Ectodermal cell (in vitro differentiated cells): Measurements from ENCODE around the gene FRMD4B.

Source experiments
- H3K27ac ChIP-seq: 2 replicates; pipeline ENCODE4 v1.7.0; 2013; ENCODE audit warnings: mild to moderate bottlenecking, low read depth, low read length; ENCODE audit not compliant: insufficient read depth, poor library complexity, severe bottlenecking
- H3K27me3 ChIP-seq: 2 replicates; pipeline ENCODE4 v1.7.0; 2013; ENCODE audit warnings: mild to moderate bottlenecking, low read length; ENCODE audit not compliant: insufficient read depth, control insufficient read depth, poor library complexity, severe bottlenecking
- H3K36me3 ChIP-seq: one replicate; pipeline ENCODE4 v1.7.0; 2013; ENCODE audit warnings: low read length; ENCODE audit not compliant: control insufficient read depth, insufficient read depth
- H3K4me1 ChIP-seq: one replicate; pipeline ENCODE4 v1.7.0; 2013; ENCODE audit warnings: low read length; ENCODE audit not compliant: control insufficient read depth, insufficient read depth
- H3K4me3 ChIP-seq: 2 replicates; pipeline ENCODE4 v1.7.0; 2013; ENCODE audit warnings: low read depth, low read length, control low read depth; ENCODE audit not compliant: insufficient read depth
- H3K9me3 ChIP-seq: 2 replicates; pipeline ENCODE4 v1.7.0; 2013; ENCODE audit warnings: mild to moderate bottlenecking, low read length, moderate library complexity; ENCODE audit not compliant: control insufficient read depth
- WGBS, 2 experiments: methylation state at CpG; one replicate each; pipeline ENCODE4 v1.1.7; 2013; ENCODE audit warnings: missing lambda C conversion rate in 2 of 2; 5-methylcytosine and 5-hydroxymethylcytosine counted together

Gene FRMD4B

DNA sequence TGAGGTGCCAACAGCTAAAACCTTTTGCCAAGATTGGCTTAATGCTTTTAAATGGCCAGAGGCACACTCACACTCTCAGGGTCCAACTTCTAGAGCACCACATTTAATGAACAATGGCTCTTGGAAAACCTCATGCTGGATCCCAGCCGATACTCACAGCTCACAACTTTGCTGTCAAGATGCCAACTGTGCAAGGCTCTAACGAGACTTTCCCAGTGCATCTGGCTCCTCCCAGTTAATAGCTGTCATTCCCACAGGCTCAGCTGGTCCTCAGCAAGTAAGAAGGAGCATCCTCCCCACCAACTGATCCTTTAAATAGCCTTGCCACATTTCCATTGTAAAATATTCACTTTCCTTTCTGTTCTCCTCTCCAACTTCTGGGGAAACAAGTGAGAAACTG lies 20.3 kb upstream of the FRMD4B start:
- Histone ChIP-seq H3K4me1 (no peaks in the 10 kb centered on the region), H3K27ac (no peak overlapping the region), H3K9me3 (no peaks in the 10 kb centered on the region), H3K4me3 (no peak overlapping the region), H3K36me3 (no peaks in the 10 kb centered on the region), H3K27me3 (no peaks in the 10 kb centered on the region)
- WGBS, 2 experiments: 77 to 78% methylated on average over 2 of the region's 2 CpGs

DNA sequence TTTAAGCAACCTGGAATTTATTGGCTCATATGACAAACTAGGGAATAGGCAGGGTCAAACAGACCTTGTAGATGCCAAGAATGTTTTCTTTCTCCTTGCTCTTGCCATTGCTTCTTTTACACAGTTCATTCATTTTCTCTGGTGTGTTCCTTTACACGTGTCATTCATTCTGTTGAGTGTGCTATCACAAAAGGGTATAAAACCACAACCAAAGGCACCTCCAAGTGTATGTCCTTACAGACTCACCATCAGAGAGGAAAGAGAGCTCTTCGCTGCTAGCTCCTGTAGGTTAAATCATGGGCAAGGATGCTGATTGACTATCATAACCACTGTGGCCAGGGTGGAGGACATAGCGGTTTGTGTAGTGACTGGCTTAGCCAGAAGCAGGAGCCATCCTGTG lies 19.2 kb upstream of the FRMD4B start:
- Histone ChIP-seq H3K4me1 (no peaks in the 10 kb centered on the region), H3K9me3 (no peaks in the 10 kb centered on the region), H3K4me3 (no peak overlapping the region), H3K27ac (no peak overlapping the region), H3K27me3 (no peaks in the 10 kb centered on the region), H3K36me3 (no peaks in the 10 kb centered on the region)
- 82 to 88% methylated on average over 3 of the region's 3 CpGs for WGBS, 2 experiments

DNA sequence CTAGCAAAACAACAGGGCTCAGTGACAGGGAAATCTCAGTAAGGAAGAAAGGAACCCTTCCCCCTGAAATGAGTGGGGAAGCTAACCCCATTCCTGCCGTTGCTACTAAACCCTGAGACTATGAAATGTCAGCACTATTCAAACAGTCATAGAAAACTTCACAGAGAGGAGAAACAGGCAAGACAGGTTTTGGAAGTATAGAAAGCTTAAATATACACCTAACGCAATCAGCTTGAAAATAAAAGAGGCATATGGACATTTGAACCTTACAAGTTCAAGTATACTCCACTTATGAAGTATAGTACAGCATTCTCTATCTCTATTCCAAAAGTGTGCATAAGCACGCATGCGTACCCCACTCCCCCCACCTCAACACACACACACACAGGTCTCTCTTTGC lies 17.6 kb upstream of the FRMD4B start:
- WGBS, 2 experiments: 88 to 98% methylated on average over 3 to 4 of the region's 4 CpGs
- no peaks in the 10 kb centered on the region for H3K9me3 ChIP-seq

DNA sequence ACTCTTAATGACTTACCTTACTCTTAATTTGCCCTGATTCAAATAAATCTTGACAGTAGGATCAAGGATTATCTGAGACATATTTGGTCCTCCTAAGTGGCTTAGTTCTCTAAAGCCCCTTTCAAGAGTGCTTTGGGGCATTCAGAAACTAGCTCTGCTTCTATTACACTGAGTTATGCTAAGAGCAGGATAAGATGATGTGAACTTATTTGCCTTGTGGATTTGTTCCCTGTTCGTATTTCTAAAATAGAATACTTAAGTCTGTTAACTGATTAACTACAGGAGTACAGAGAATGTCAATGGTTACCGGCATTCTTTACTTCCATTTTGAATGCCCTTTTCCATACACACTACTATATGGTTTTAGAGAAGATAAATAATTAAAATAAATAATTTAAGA lies 14.8 kb upstream of the FRMD4B start:
- 83 to 86% methylated on average over 1 of the region's 2 CpGs for WGBS, 2 experiments
- Histone ChIP-seq H3K27me3 (no peaks in the 10 kb centered on the region), H3K9me3 (no peaks in the 10 kb centered on the region), H3K27ac (no peak overlapping the region), H3K4me3 (no peak overlapping the region), H3K4me1 (no peaks in the 10 kb centered on the region), H3K36me3 (no peaks in the 10 kb centered on the region)

More for the DNA sequence above, 17.6 kb upstream of the FRMD4B start:
- Histone ChIP-seq H3K4me1 (no peaks in the 10 kb centered on the region), H3K27me3 (no peaks in the 10 kb centered on the region), H3K27ac (no peak overlapping the region), H3K4me3 (no peak overlapping the region), H3K36me3 (no peaks in the 10 kb centered on the region)

DNA sequence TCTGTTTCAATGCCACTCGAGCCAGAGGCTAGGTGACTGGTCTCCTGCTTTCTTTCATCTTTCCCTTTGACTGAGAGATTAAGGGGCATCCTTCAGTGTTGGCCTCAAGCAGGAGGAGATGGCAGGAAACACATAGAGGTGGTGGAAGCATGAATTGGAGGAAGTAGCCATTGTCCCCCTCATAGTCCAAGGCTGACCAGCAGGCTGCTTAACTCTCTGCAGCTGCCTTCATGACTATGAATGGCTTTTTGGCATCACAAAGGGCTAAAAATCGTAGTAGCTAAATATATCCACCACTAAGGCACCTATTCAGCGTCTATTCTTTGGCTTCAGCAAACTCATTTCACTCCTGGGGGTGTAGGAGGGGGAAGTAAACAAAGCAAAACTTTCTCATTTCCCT lies 7.0 kb upstream of the FRMD4B start:
- Histone ChIP-seq H3K36me3 (no peaks in the 10 kb centered on the region), H3K4me3 (no peak overlapping the region), H3K9me3 (no peaks in the 10 kb centered on the region), H3K27me3 (no peaks in the 10 kb centered on the region), H3K4me1 (no peaks in the 10 kb centered on the region), H3K27ac (no peak overlapping the region)
- WGBS, 2 experiments: 36 to 48% methylated on average over 2 to 3 of the region's 3 CpGs

DNA sequence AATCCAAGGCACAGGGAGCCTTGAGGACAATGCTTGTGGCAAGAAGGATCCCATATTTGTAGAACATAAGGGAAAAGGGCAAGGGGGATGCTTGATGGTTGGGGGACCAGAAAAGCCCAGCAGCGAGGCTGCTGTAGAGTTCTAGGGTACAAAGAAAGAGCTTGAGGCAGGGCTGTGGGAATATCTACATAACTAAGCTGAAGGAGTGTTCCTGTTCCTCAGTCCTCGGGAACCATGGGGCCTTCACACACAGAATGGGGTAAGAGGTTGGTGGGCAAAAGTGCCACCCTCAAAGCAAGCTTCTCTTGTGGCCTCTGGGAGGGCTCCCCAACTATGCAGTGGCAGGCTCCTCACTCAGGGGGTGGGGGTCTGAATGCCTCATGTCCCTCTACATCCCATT lies 6.5 kb upstream of the FRMD4B start:
- H3K27me3 ChIP-seq: no peaks in the 10 kb centered on the region
- no peaks in the 10 kb centered on the region for H3K4me1 ChIP-seq
- no peak overlapping the region for H3K27ac ChIP-seq
- WGBS, 2 experiments: 83 to 91% methylated on average over 2 of the region's 2 CpGs
- H3K9me3 ChIP-seq: no peaks in the 10 kb centered on the region
- H3K4me3 ChIP-seq: no peak overlapping the region
- H3K36me3 ChIP-seq: no peaks in the 10 kb centered on the region

DNA sequence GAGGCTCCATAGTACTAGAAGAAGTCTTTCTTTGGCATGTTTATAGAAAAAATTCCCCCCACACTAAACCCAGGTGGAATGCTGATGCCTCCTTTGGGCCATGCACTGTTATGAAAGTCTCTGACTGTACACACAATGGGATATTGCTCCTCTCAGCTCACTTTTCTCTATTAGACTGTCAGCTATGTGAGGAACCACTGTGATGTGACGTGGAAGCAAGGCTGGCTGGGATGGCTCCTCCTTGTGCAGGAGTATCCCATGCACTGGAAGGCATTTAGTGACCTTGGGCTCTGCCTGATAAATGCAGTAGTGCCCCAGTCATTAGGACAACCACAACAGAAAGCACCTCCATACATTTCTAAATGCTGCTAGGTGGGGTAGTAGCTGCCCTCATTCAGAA lies 5.7 kb upstream of the FRMD4B start:
- Histone ChIP-seq H3K36me3 (no peaks in the 10 kb centered on the region), H3K4me1 (no peaks in the 10 kb centered on the region), H3K27me3 (peaks cover 2% of the 10 kb centered on the region), H3K4me3 (no peak overlapping the region), H3K9me3 (no peaks in the 10 kb centered on the region), H3K27ac (no peak overlapping the region)
- WGBS, 2 experiments: 91 to 92% methylated on average over 1 of the region's 1 CpG

DNA sequence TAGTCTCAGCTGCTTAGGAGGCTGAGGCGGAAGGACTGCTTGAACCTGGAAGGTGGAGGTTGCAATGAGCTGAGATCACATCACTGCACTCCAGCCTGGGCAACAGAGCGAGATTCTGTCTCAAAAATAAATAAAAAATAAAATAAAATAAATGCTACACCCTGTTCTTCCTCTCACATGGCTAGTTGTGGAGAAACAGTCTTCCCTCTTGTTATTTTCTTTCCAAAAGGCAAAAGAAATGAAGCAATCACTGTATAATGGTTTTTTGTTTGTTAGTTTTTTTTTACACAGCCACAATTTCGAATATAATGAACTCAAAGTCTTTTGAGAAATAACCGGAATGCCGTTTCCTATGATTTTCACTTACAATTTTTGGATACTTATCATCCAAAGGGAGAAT lies 4.9 kb upstream of the FRMD4B start:
- 88 to 98% methylated on average over 4 to 5 of the region's 5 CpGs for WGBS, 2 experiments
- Histone ChIP-seq H3K27ac (no peak overlapping the region), H3K27me3 (peaks cover 10% of the 10 kb centered on the region), H3K4me1 (no peaks in the 10 kb centered on the region), H3K9me3 (no peaks in the 10 kb centered on the region), H3K4me3 (no peak overlapping the region), H3K36me3 (no peaks in the 10 kb centered on the region)

DNA sequence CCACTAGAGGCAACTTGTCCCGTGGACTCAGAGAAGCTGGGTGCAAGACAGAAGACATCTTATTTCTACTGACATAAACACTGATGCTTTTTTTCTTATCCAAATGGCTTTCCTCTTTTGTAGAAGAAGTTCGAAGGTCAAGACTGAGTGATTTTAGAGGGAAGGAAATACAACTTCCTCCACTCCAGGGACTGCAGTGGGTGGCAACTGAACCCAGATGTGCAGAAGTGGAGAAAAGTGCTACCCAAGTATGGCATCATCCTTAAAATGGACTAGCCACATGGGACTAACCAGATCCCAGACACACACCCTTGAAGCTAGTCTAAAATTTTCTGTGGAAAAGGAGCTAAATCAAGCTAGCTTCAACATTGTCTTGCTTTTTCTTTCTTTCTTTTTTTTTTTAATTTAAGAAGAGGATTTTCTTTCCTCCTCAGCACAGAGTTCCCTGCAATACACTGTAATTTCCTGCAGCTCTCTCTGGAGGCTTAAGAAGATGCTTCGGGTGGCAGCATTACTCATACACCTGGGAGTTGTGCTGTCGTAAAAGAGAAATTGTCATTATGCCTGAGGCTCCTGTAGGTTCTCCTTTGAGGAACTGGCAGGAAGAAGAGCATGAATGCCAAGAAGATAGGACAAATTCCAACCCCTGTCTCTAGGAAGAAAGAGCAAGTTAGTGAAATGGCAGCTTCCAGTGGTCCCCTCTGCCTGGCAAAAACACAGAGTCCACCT lies 3.8 kb upstream of the FRMD4B start:
- Histone ChIP-seq H3K27me3 (peaks cover 20% of the 10 kb centered on the region), H3K4me1 (peaks cover 5% of the 10 kb centered on the region)

DNA sequence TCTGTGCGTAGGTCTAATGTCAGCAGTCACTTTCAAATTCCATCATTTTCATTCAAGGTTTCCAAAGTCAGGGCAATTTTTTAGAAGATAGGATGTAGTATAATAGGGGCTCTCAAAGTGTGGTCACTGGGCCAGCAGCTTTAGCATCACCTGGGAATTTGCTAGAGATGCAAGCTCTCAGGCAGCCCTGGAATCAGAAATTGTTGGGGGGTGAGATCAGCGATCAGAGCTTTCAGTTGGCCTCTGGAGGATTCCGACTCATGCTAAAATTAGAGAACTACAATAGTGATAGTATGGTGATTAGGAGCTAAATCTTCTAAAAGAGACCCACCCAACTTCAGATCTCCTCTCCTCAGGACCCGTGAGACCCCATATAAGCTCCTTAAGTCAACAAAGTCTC lies 2.4 kb upstream of the FRMD4B start:
- WGBS, 2 experiments: 77 to 82% methylated on average over 3 of the region's 4 CpGs
- Histone ChIP-seq H3K4me1 (peaks cover 5% of the 10 kb centered on the region), H3K36me3 (no peaks in the 10 kb centered on the region), H3K4me3 (no peak overlapping the region), H3K9me3 (no peaks in the 10 kb centered on the region), H3K27ac (no peak overlapping the region), H3K27me3 (peaks cover 29% of the 10 kb centered on the region)

More for the DNA sequence above, 3.8 kb upstream of the FRMD4B start:
- Histone ChIP-seq H3K4me3 (no peak overlapping the region), H3K9me3 (no peaks in the 10 kb centered on the region), H3K36me3 (no peaks in the 10 kb centered on the region), H3K27ac (no peak overlapping the region)
- 70 to 78% methylated on average over 3 to 4 of the region's 4 CpGs for WGBS, 2 experiments
